Measurements from ENCODE around the gene LHPP.

LHPP gene

GRCh38 chr10:124611738-124612137 is 150.1 kb downstream of the LHPP start:
- DNase-seq = no peak

GRCh38 chr10:124612611-124613498 is 151.2 kb downstream of the LHPP start:
- peak; percentile 19 for DNase-seq

GRCh38 chr10:124614003-124614659 is 152.5 kb downstream of the LHPP start:
- no peak for DNase-seq

GRCh38 chr10:124615259-124615658 is 153.6 kb downstream of the LHPP start:
- no peak for DNase-seq

GRCh38 chr10:124616040-124616835 is 154.6 kb downstream of the LHPP start:
- no peak for DNase-seq

- DNase-seq = no peak
These were observed 155.2 kb downstream of the LHPP start for GRCh38 chr10:124616836-124617130.

- DNase-seq = no peak
These were observed 156.9 kb downstream of the LHPP start for GRCh38 chr10:124618470-124619073.

GRCh38 chr10:124619195-124619594 is 157.6 kb downstream of the LHPP start:
- no peak for DNase-seq

- DNase-seq = no peak
These were observed 158.3 kb downstream of the LHPP start for GRCh38 chr10:124619802-124620490.

GRCh38 chr10:124621637-124622036 is 160.0 kb downstream of the LHPP start:
- DNase-seq = no peak

- DNase-seq = no peak
These were observed 160.5 kb downstream of the LHPP start for GRCh38 chr10:124622158-124622557.

GRCh38 chr10:124622866-124623536 is 161.4 kb downstream of the LHPP start:
- DNase-seq = no peak

- no peak for DNase-seq
These were observed 162.4 kb downstream of the LHPP start for GRCh38 chr10:124624006-124624405.

GRCh38 chr10:124624466-124624865 is 162.8 kb downstream of the LHPP start:
- peak; percentile 24 for DNase-seq

- peak; percentile 22 for DNase-seq
These were observed 163.3 kb downstream of the LHPP start for GRCh38 chr10:124624895-124625294.

GRCh38 chr10:124625831-124626238 is 164.2 kb downstream of the LHPP start:
- DNase-seq = no peak

- DNase-seq = no peak
These were observed 165.2 kb downstream of the LHPP start for GRCh38 chr10:124626759-124627380.

GRCh38 chr10:124627866-124628675 is 166.4 kb downstream of the LHPP start:
- DNase-seq = no peak

- DNase-seq = no peak
These were observed 167.0 kb downstream of the LHPP start for GRCh38 chr10:124628676-124629021.

- DNase-seq = no peak
These were observed 167.8 kb downstream of the LHPP start for GRCh38 chr10:124629415-124629814.

- DNase-seq = no peak
These were observed 168.2 kb downstream of the LHPP start for GRCh38 chr10:124629842-124630241.
